NCI-H446 treated with DMSO at 0.1 percent for 48 hours (cell line): Measurements from ENCODE around the gene ACTL9.

Experiments
- DNase-seq: peaks from one replicate; lab custom pipeline; 2025; lab: John Stamatoyannopoulos, UW

Gene ACTL9

GRCh38 chr19:8684001-8684902 lies 14.3 kb downstream of the ACTL9 start:
- DNase-seq = no peak

GRCh38 chr19:8682931-8683330 lies 15.7 kb downstream of the ACTL9 start:
- DNase-seq = no peak

- no peak for DNase-seq
Measured at GRCh38 chr19:8682472-8682871, 16.1 kb downstream of the ACTL9 start.

GRCh38 chr19:8681345-8682029 lies 17.1 kb downstream of the ACTL9 start:
- no peak for DNase-seq

- no peak for DNase-seq
Measured at GRCh38 chr19:8680676-8681344, 17.8 kb downstream of the ACTL9 start.

- no peak for DNase-seq
Measured at GRCh38 chr19:8678244-8678807, 20.3 kb downstream of the ACTL9 start.

GRCh38 chr19:8675066-8675465 lies 23.5 kb downstream of the ACTL9 start:
- DNase-seq = no peak

- no peak for DNase-seq
Measured at GRCh38 chr19:8673276-8673891, 25.2 kb downstream of the ACTL9 start.

GRCh38 chr19:8666814-8667405 lies 31.7 kb downstream of the ACTL9 start:
- DNase-seq = no peak

GRCh38 chr19:8665468-8666213 lies 33.0 kb downstream of the ACTL9 start:
- no peak for DNase-seq

GRCh38 chr19:8664671-8665057 lies 33.9 kb downstream of the ACTL9 start:
- DNase-seq = no peak

GRCh38 chr19:8663920-8664670 lies 34.5 kb downstream of the ACTL9 start:
- no peak for DNase-seq

GRCh38 chr19:8662263-8662662 lies 36.3 kb downstream of the ACTL9 start:
- no peak for DNase-seq

- DNase-seq = no peak
Measured at GRCh38 chr19:8659905-8660304, 38.7 kb downstream of the ACTL9 start.

GRCh38 chr19:8657869-8658268 lies 40.7 kb downstream of the ACTL9 start:
- DNase-seq = no peak

GRCh38 chr19:8655340-8655709 lies 43.3 kb downstream of the ACTL9 start:
- DNase-seq = no peak

GRCh38 chr19:8654591-8655339 lies 43.8 kb downstream of the ACTL9 start:
- no peak for DNase-seq

- DNase-seq = no peak
Measured at GRCh38 chr19:8648240-8648639, 50.4 kb downstream of the ACTL9 start.
